NCI-H1694 (cell line): Measurements from ENCODE around the gene PRR35.

Experiments
- DNase-seq: peaks from one replicate; lab custom pipeline; 2025; lab: John Stamatoyannopoulos, UW

Gene PRR35

DNA sequence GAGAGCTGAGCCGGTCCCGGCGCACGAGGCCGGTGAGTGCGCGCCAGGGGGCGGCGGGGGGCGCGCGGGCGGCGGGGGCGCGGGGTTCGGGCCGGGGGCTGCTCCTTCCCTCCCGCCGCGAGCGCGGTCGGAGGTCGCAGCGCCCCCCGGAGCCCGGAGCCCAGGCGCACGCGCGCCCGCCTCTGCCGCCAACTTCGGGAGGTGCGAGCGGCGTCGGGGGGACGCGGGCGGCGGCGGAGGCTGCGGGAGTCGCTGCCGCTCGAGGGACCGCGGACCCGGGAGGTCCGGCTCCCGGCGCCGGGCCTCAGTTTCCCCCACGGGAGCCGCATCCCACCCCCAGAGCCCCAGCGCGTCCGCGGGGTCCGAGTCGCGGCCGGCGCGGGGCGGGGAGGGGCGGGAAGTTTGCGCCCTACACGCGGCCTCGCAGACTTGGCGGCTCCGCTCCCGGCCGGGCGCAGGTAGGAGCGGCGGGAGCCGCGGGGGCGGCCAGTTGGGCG is at the start of gene PRR35:
Gene PRR35, plus strand, starts transcription at position 191 of the 497 bp plus-strand sequence. CDS start 2,901 bp downstream, outside the sequence.
- no peak for DNase-seq

DNA sequence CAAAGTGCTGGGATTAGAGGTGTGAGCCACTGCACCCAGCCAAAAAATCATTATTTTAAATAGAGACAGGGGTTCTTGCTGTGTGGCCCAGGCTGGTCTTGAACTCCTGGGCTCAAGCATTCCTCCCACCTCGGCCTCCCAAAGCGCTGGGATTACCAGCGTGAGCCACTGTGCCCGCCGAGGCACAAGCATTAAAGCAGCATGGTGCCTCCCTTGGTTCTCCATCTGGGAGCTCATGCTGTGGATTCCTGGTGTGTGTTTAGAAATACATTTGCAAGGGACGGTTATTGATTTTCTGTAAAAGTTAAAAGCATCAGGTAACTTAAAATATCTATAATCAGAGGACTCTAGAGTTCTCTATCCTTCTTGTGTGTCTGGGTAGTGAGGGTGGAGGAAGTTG is 47.4 kb upstream of the PRR35 start:
- no peak for DNase-seq

DNA sequence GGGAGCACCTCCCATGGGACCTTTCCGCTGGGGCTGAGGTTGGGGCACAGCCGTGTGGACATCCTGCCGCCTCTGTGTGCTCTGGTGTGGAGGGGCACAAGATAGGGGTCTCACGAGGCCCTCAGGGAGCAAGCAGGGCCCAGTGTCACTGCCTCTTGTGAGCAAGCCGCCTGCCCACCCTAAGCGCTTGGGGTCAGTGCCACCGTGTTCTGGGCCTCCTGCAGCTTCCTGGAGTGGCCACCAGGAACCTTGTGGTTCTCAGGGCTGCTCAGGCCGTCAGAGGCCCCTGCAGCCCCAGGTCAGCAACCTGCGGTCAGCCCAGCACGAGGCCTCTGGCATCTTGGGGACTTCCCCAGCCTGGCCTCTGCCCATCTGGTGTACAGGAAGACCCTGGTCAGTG is 46.2 kb upstream of the PRR35 start:
- no peak for DNase-seq

DNA sequence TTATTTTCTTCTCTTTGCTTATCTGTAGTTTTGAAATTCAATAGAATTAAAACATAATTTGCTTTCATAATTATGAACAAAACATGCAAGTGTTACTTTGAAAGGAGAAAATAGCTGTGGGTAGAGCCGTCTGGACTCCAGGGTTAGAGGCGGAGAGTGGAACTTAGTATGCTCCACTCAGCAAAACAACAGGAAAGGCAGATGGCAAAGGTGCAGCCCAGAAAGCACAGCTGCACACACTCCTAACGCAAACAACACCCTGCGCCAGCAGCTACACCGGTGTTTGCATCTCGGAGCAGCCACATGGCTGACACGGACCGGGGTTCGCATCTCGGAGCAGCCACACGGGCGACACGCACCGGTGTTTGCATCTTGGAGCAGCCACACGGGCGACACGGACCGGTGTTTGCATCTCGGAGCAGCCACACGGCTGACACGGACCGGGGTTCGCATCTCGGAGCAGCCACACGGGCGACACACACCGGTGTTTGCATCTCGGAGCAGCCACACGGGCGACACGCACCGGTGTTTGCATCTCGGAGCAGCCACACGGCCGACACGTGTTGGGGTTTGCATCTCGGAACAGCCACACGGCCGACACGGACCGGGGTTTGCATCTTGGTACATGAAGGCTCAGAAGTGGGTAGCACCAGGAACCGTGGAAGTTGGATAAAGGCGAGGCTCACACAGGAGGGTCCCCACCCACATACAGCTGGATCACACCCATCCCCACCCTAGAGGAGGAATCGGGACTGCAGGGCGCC is 44.8 kb upstream of the PRR35 start:
- peak; percentile 35 for DNase-seq

DNA sequence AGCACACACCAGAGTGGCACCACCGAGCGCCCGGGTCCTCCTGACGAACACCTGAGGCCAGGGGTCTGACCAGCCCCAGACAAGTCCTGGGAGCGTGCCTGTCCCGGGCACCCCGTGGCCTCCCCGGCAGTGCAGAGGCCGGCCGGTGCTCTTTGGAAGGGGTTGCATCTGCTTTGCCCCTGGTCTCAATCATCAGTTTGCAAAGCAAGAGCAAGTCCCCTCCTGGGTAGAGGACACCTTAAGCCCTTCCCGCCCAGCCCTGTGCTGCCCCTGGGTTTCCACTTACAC is 44.3 kb upstream of the PRR35 start:
- no peak for DNase-seq

DNA sequence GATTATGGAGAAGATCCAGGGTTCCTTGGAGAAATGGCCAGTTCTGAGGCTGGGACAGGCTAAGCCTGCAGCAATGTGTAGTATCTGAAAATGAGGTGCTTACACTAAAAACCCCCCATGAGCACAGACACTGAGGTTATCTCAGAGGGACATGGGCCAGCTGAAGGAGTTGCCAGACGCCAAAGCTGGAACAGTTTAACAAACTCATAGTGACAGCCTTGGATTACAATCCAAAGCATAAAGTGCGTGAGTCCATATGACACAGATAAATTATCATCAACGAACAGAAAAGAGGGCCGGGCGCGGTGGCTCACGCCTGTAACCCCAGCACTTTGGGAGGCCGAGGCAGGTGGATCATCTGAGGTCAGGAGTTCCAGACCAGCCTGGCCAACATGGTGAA is 43.9 kb upstream of the PRR35 start:
- no peak for DNase-seq

DNA sequence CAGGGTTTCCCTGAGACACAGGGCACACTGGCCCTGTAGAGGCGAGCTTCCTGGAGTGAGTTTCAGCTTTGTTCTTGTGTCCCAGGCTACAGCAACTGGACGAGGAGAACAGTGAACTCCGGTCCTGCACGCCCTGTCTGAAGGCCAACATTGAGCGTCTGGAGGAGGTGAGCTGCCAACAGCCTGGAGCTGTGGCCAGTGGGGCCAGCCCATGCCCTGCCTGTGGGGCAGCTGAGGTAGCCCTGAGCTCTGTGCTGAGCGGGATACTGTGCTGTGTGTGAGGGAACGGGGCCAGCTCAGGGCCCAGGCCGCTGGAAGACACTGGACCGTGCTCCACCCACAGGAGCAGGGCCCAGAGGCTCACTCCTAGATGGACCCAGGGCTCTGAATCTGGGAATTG is 41.3 kb upstream of the PRR35 start:
- DNase-seq: no peak

DNA sequence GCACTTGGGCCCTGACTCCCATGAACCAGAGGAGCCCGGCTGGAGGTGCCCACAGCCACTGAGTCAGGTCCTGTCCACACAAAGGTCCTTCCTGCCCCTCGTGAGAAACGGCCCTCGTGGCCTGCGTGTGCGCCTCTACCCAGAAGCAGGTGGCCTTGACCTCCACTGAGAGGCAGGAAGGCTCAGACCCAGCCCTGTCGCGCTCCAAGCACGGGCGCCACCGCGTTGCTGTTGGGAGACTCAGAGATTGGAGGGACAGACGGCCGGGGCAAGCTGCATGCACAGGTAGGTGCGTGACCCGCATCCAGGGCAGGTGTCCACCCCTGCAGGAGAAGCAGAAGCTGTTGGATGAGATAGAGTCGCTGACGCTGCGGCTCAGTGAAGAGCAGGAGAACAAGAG is 40.8 kb upstream of the PRR35 start:
- no peak for DNase-seq

DNA sequence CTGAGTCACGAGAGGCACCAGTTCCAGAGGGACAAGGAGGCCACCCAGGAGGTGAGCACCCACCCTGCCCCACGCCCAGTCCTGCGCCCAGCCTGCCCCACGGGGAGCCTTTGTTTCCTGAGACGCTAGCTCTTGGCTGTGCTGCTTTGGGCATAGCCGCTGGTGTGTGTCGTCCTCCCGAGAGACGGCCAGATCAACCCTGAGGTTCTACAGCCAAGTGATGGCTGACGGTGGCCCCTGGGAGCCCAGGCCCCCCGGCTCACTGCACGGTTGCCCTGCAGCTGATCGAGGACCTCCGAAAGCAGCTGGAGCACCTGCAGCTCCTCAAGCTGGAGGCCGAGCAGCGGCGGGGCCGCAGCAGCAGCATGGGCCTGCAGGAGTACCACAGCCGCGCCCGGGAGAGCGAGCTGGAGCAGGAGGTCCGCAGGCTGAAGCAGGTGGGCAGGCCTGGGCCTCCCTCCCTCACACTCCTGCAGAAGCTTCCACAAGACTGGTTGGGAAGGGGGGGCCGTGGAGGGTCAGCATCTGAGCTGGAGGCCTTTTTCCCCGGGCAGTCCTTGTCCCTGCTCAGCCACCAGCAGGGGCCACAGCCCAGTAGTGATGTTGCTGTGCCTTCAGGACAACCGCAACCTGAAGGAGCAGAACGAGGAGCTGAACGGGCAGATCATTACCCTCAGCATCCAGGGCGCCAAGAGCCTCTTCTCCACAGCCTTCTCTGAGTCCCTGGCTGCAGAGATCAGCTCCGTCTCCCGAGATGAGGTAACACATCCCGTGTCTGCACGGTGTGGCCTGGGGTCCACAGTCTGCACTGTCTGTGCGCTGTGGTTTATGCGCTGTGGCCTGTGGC is 40.1 kb upstream of the PRR35 start:
- DNase-seq: no peak

DNA sequence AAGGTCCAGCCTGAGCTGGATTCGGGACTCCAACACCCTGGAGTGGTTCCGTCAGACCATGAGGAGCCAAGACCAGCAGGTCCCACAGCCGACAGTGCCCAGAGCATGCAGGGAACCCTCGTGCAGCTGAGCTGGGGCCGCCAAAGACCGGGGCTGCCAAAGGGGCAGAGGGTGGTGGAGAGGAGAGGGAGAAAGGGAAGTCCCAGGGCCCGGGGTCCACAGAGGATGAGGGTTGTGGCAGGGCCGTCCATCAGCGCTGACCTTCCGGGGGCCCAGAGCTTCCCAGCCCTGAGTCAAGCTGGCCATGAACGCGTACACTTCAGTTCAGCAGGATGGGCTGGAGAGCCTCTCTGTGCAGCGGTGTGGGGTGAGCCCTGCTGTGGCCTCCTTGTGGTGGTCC is 39.3 kb upstream of the PRR35 start:
- no peak for DNase-seq

DNA sequence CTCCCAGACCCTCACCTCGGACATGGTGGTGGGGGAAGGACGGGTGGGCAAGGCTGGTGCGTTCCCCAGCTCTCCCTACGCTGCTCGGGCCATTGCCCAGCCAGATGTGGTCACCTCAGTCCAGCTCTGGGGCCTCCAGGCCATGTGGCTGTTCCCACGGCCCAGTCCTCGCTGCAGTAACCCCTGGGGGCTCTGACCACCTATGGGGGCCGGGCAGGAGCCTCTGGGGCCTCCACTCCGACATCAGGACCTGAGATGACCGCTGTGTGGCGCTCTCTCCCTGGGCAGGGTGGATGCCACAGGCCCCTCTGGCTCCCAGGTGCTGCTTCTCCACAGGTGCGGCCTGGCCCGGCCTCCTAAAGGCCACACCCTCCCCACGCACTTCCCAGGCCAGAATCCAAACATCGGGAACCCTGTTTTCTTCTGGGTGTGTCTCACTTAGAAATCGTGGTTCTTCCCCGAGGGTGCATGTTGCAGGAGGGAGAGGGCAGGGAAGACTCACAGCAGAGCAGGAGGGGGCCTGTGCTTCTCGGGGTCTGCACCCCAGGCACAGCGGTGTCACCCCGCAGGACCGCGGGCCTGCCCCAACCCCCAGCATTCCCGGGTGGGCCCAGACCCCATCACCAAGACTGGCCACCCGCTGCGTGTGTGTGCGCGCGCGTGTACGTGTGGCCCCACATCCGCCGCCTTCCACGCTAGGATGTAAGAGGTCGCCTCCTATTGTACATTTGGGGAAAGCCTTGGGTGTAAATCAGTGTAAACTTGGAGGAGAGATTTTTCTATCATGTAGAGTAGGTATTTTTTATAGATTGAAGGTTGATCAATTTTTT is 38.6 kb upstream of the PRR35 start:
- no peak for DNase-seq

DNA sequence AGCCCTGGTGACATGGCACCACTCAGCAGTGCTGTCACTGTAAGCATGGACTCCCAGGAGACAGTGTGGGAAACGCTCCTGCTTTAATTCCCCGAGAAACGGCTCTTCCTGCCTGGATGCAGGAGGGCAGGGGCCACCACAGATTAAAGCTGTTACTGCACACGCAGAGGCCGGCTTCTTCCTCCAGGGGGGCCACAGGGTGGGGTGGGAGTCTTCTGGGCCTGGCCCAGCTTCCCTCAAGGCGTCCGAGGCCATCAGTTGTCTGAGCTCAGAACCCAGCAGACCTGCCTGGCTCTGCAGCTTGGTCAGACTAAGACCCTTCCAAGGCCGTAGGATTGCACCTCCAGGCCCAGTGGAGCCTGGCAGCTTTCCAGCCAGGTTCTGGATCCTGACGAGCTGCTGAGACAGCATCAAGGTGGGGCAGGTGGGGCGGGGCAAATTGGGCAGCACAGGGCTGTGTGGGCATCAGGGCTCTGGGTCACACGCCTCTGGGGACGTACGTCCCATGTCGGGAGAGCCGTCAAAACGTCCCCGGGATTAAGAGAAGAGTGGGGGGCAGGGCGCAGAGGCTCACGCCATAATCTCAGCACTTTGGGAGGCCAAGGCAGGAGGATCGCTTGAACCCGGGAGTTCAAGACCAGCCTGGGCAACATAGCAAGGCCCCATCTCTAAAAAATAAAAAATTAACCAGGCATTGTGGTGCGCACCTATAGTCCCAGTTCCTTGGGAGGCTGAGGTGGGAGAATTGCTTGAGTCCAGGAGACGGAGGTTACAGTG is 37.7 kb upstream of the PRR35 start:
- no peak for DNase-seq

DNA sequence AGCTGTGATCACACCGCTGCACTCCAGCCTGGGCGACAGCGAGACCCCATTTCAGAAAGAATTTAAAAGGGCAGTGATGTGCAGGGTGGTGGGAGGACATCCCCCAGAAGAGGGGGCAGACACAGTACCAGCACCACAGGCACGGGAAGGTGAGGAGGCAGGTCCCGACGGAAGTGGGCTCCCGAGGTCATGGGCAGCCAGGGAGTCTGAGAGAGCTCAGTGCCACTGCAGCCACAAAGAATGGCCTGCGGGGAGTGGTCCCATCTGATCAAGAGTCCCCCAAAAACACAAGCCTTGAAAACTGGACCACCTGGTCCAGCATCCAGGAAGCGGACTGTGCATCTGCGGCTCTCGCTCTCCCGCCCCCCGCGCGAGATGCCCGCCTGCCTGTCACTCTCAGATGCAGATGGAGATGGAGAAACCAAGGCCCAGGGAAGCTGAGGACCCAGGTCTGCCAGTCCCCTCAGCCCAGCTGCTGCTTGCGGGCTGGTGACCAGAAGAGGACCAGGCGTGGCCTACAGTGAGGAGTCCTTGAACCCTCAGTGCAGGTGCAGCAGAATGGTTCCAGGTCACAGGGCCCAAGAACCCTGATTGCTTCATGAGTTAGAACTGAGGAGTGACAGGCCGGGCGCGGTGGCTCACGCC is 37.0 kb upstream of the PRR35 start:
- DNase-seq: no peak

DNA sequence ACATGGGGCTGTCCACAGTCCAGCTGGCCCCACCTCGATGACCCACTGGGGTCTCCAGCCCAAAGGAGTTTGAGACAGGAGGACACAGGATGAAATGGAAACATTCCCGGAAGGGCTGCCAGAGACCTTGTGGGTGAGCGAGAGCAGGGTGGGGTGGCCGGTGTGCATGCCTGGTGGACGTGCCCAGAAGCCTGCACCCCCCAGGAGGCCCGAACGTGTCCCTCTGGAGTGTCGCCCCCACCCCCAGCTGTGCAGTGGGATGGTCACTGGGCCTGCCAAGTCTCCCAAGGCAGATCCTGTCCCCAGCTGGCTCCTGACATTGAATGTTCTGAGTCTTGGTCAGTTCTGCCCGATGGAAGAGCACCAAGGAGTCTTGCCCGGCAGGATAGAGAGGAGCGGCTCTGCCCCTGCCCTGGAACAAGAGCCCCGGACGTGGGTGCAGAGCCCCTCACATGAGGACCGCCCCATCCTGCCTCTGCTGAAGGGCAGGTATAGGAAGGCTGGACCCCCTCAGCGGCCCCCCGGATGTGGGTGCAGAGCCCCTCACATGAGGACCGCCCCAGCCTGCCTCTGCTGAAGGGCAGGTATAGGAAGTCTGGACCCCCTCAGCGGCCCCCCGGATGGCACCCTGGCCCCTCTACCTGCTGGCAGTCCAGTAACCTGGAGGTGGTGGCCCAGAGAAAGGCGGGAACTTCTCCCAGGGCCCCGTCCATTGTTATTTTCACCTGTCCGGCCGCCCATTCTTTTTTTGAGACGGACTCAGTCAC is 35.7 kb upstream of the PRR35 start:
- no peak for DNase-seq

DNA sequence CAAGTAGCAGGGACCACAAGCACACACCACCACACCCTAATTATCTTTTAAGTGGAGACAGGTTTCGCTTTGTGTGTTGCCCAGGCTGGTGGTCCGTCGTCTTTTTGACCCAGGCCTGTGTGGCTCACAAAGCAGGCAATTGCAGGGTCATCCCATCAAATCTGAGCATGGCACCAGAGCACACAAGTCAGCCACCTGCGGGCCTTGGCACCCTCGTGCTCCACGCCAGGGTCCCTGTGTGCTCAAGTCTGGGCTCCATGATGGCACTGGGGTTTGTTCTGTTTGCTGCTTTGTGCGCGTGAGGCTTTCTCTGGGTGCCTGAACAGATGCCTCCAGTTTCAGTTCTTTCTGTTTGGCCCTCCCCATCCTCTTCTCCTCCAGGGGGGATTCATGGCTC is 35.1 kb upstream of the PRR35 start:
- DNase-seq: no peak

DNA sequence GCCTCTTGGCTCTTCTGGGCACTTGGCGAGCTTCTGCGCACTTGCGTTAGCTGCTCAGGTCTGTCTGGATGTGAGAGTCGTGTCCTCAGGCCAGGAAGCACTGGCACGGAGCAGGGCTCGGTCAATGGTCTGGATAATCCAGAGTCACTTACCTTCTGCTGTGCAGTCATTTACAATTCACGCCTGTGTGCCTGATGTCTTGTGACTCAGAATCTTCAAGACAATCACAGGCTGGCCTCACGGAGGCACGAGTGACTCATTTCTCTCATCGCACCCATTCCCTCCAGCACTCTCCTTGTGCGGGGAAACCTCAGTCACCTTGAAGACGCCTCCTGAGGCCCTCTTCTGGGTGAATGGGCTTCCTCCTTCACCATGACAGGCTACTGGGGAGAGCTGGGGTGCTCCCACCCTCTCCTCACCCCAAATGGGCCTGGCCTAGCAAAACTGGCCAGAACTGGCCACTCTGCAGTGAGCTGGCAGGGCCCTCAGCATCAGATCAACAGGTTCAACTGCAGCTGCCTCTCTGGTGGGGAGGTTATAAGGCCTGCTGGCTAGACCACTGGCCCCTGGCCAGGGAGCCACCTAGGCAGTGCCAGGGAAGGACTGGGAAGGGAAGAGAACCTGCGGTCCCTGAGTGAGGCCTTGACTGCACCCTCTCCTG is 34.5 kb upstream of the PRR35 start:
- DNase-seq: no peak

DNA sequence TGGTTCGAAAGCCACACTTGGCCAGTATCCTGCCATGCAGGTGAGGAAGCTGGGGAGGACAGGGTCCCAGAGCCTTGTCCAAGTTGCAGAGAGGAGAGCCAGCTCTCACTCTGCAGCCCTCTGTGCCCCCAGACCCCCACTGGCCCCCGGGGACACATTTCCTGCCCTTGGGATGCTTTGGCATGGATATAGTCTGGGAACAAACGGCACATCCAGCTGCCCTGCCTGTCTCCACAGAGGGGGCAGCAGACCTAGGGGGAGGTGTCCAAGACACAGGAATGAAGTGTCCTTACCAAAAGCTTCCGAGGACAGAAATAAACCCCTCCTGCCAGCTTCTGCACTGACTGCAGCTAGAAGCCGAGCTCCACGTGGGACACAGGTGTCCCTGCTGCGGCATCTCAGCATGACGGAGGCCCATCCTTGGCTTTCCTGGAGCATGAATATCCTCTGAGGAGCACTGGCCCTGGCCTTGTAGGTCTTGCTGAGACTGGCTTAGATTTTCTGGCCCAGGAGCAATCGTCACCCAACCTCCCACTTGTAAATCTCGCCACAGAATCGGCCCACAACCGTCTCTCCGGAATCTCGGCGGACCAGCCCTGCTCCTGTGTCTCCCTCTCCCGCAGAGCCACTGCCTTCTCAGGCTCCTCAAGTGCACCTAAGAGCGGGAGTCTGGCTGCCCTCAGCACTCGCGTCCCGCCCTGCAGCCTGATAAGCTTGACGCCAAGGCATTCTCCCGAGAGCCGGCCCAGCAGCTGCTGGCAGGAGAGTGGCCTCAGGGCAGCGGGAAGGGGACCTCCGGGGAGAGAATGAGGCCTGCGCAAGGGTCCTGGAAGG is 33.8 kb upstream of the PRR35 start:
- no peak for DNase-seq

DNA sequence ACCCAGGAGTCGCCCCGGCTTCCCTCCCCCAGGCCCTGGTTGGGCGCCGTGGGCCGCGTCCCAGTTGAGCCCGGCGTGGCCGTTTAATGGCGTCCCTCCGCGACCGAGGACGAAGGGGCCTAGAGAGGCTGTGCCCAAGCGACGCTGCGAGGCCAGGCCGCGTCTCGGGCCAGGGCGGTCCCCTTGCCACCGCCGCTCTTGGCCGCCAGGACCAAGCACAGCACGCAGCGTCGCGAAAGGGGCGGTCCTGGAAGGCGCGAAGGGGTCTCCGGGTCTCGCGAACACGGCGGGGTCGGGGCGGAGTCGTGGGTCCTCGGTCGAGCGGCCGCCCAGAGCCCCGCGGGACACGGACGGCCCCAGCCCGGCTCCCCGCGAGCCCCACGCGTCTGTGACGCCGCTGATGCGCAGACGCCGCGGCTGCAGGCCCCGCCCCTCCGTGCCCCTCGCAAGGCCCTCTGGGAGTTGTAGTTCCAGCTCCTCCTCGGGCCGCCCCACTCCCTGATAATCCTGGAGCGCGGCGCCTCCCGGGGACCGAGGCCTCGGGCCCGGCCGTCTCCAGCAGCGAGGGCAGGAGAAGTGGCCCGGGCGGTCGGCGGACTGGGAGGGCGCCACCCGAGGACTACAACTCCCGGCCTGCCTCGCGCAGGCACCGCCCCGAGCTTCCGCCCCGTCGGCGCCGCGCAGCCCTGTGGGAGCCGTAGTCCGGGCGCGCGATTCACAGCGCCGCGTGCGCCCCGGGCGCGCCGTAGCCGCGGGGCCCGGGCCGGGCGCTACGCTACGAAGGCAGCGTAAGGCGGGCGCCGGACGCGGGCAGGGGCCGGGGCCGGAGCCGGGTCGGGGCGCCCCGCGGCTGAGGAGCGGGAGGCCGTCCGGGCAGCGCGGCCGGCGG is 32.9 kb upstream of the PRR35 start, which contains the start of gene CAPN15:
Gene CAPN15, plus strand, starts transcription at position 698 of the 889 bp plus-strand sequence. CDS start 19,127 bp downstream, outside the sequence.
- peak; percentile 67 for DNase-seq
